Spleen (tissue), 7 donors: ENCODE results near the gene HOXD10.

Experiments used
- POLR2A ChIP-seq, 3 donors: fragments of 450-650 bp; IDR thresholded peaks; one replicate each; pipeline ENCODE4 v1.5.1; 2017; ENCODE audit warnings: antibody characterized with exemption in 3 of 3, mild to moderate bottlenecking in 1 of 3
- POLR2AphosphoS5 ChIP-seq, 3 donors: sonication (generic); formaldehyde crosslinking; IDR thresholded peaks; one replicate each; pipeline ENCODE4 v1.5.1; 2017; ENCODE audit warnings: antibody characterized with exemption in 3 of 3
- TF ChIP-seq, protein P1 (sequence below), 11 experiments: fragments of 200-600 bp in 7 of 11; fragments of 450-650 bp in 4 of 11; sonication (generic) in 4 of 11; IDR thresholded peaks in 8 of 11; conservative IDR thresholded peaks in 3 of 11; 1 replicate in 7 of 11; 2 replicates in 4 of 11; pipeline versions ENCODE4 v1.4.0 to v1.8.0; 2016 to 2021; ENCODE audit warnings: antibody characterized with exemption in 11 of 11, inconsistent platforms in 4 of 11, mild to moderate bottlenecking in 1 of 11
- donor health status: DM: no; HTN: no; CAD: no; lungs with moderate emphysema.
- donor health status: DM: no; HTN: no; CAD: no.
- donor health status: DM: no; HTN: no; CAD: no.

DNA sequence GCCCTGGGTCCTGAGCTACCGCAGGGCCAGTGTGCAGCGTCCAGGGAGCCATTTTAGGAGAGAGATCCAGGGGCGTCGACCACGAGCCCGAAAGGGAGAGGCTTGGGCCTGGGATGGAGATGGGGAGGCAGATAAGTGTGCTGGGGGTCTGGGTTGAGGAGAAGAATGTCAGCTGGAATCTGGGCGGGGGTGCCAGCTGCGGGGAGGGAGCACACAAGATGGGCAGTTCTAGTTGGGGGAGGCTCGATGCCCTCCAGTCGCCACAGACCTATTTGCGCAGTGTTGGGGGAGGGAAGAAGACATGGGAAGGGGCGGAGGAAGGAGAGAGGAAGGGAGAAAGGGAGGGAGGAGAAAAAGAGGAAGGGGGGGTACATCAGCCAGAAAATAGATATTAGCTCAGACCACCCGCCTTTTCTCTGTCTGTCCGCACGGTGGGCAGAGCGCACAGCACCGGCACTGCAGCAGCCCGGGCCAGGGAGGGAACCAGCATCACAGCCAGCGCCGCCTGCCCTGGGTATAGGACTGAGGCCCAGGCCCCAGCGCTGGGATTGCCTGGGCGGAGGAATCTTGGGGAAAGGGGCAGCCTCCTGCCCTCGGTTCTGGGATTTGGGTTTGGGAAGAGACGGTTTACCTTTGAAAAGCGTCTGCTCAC, 11.4 kb upstream of the HOXD10 start:
- TF ChIP-seq, protein P1, sequence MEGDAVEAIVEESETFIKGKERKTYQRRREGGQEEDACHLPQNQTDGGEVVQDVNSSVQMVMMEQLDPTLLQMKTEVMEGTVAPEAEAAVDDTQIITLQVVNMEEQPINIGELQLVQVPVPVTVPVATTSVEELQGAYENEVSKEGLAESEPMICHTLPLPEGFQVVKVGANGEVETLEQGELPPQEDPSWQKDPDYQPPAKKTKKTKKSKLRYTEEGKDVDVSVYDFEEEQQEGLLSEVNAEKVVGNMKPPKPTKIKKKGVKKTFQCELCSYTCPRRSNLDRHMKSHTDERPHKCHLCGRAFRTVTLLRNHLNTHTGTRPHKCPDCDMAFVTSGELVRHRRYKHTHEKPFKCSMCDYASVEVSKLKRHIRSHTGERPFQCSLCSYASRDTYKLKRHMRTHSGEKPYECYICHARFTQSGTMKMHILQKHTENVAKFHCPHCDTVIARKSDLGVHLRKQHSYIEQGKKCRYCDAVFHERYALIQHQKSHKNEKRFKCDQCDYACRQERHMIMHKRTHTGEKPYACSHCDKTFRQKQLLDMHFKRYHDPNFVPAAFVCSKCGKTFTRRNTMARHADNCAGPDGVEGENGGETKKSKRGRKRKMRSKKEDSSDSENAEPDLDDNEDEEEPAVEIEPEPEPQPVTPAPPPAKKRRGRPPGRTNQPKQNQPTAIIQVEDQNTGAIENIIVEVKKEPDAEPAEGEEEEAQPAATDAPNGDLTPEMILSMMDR (IDR thresholded peaks at IDR 0.05 in 8 of 11, conservative IDR thresholded peaks at IDR 0.05 in 3 of 11), result no peak
- TF ChIP-seq POLR2A (IDR thresholded peaks at IDR 0.05), result no peak
- TF ChIP-seq POLR2AphosphoS5 (IDR thresholded peaks at IDR 0.05), result no peak
